HepG2 (cell line): Measurements from ENCODE around the gene FIBP. TPM values are rescaled to one million over a fixed set of nuclear protein-coding genes. Genes with fewer than 3 reads are reported as not detected.

Experiments
- ARID2 ChIP-seq: sonication (generic); formaldehyde crosslinking; IDR thresholded peaks from 2 replicates; pipeline ENCODE4 v1.8.1; 2022; ENCODE audit warnings: mild to moderate bottlenecking, missing genetic modification reagents, borderline replicate concordance
- ARNT ChIP-seq: fragments of 450-650 bp; IDR thresholded peaks from 2 replicates; pipeline ENCODE4 v1.6.1; 2017
- CBFB ChIP-seq: sonication (generic); formaldehyde crosslinking; IDR thresholded peaks from 2 replicates; pipeline ENCODE4 v1.4.0; 2020; ENCODE audit warnings: missing genetic modification reagents
- DMAP1 ChIP-seq: IDR thresholded peaks from 2 replicates; pipeline ENCODE4 v1.6.1; 2016
- MXD4 ChIP-seq: IDR thresholded peaks from 2 replicates; pipeline ENCODE4 v1.6.1; 2016; ENCODE audit warnings: mild to moderate bottlenecking, missing biosample characterization, missing genetic modification reagents
- NCOA1 ChIP-seq: sonication (generic); formaldehyde crosslinking; IDR thresholded peaks from 2 replicates; pipeline ENCODE4 v1.9.0; 2021; ENCODE audit warnings: missing genetic modification reagents
- NR1H2 ChIP-seq: sonication (generic); formaldehyde crosslinking; IDR thresholded peaks from 2 replicates; pipeline ENCODE4 v1.8.1; 2022; ENCODE audit warnings: low read depth, missing genetic modification reagents, borderline replicate concordance
- PCBP1 ChIP-seq: fragments of 200-400 bp; formaldehyde crosslinking; IDR thresholded peaks from 2 replicates; pipeline ENCODE4 v1.6.1; 2017; ENCODE audit warnings: mild to moderate bottlenecking, low read depth, low read length, borderline replicate concordance
- SKI ChIP-seq: fragments of 450-650 bp; IDR thresholded peaks from one replicate; pipeline ENCODE4 v1.6.1; 2018; ENCODE audit warnings: mild to moderate bottlenecking; ENCODE audit not compliant: partially characterized antibody
- SMAD3 ChIP-seq: sonication (generic); formaldehyde crosslinking; IDR thresholded peaks from 2 replicates; pipeline ENCODE4 v1.4.0; 2020; ENCODE audit warnings: missing genetic modification reagents
- SRSF4 ChIP-seq: fragments of 200-400 bp; formaldehyde crosslinking; IDR thresholded peaks from one replicate; pipeline ENCODE4 v1.6.1; 2018; ENCODE audit warnings: mild to moderate bottlenecking, low read depth, low read length, moderate library complexity; ENCODE audit not compliant: poor library complexity, severe bottlenecking
- TFAP4 ChIP-seq: sonication (generic); IDR thresholded peaks from 2 replicates; pipeline ENCODE4 v1.6.1; 2016; ENCODE audit warnings: low read depth, borderline replicate concordance
- UBTF ChIP-seq: sonication (generic); formaldehyde crosslinking; IDR thresholded peaks from 2 replicates; pipeline ENCODE4 v1.4.0; 2020; ENCODE audit warnings: mild to moderate bottlenecking, missing genetic modification reagents
- ZKSCAN5 ChIP-seq: sonication (generic); formaldehyde crosslinking; IDR thresholded peaks from 2 replicates; pipeline ENCODE4 v1.5.1; 2020; ENCODE audit warnings: mild to moderate bottlenecking, missing genetic modification reagents
- ZNF639 ChIP-seq: conservative IDR thresholded peaks from 2 replicates; pipeline ENCODE4 v1.6.1; 2018; ENCODE audit warnings: missing genetic modification reagents
- ZNF724P ChIP-seq: sonication (generic); formaldehyde crosslinking; IDR thresholded peaks from 2 replicates; pipeline ENCODE4 v1.8.0; 2022; ENCODE audit warnings: missing genetic modification reagents, borderline replicate concordance
- ZNF788 ChIP-seq: sonication (generic); formaldehyde crosslinking; IDR thresholded peaks from 2 replicates; pipeline ENCODE4 v1.5.0; 2020; ENCODE audit warnings: mild to moderate bottlenecking, missing genetic modification reagents, borderline replicate concordance
- ZNF790 ChIP-seq: sonication (generic); formaldehyde crosslinking; IDR thresholded peaks from 2 replicates; pipeline ENCODE4 v1.8.0; 2022; ENCODE audit warnings: missing genetic modification reagents, mild to moderate bottlenecking, borderline replicate concordance
- ZSCAN31 ChIP-seq: sonication (generic); formaldehyde crosslinking; IDR thresholded peaks from 2 replicates; pipeline ENCODE4 v1.5.0; 2020; ENCODE audit warnings: low read depth, mild to moderate bottlenecking, missing genetic modification reagents
- polyA plus RNA-seq, 8 experiments: library from polyadenylated mRNA; depleted of rRNA in 3 of 8; stranded (reverse) in 7 of 8; unstranded in 1 of 8; fragments of >200 nt; fragmentation: Illumina TruSeq in 4 of 8; extraction: Trizol in 4 of 8; gene quantifications; 2 replicates each; pipeline versions ENCODE4 v1.2.1 to v1.2.3, GENCODE V29; 2011 to 2016; ENCODE audit warnings: low read depth in 4 of 8, missing spikeins in 1 of 8, mixed read lengths in 1 of 8; ENCODE audit not compliant: insufficient read depth in 1 of 8
- total RNA-seq, 5 experiments: library from RNA; depleted of rRNA; stranded (reverse); fragments of >200 nt; fragmentation: Illumina TruSeq; extraction: Trizol; gene quantifications; 2 replicates each; pipeline ENCODE4 v1.2.3, GENCODE V29; 2016; ENCODE audit warnings: low read depth in 1 of 5
- TF ChIP-seq, protein P1 (sequence below): sonication (generic); formaldehyde crosslinking; IDR thresholded peaks from 2 replicates; pipeline ENCODE4 v1.5.1; 2020; ENCODE audit warnings: missing genetic modification reagents, mild to moderate bottlenecking, borderline replicate concordance
- TF ChIP-seq, protein P2 (sequence below): sonication (generic); formaldehyde crosslinking; IDR thresholded peaks from 2 replicates; pipeline ENCODE4 v1.4.0; 2020; ENCODE audit warnings: mild to moderate bottlenecking, missing genetic modification reagents
- TF ChIP-seq, protein P3 (sequence below): sonication (generic); formaldehyde crosslinking; IDR thresholded peaks from 2 replicates; pipeline ENCODE4 v1.5.0; 2020; ENCODE audit warnings: missing genetic modification reagents

FIBP gene
- total and polyA plus RNA-seq, 2 of the 13 experiments (the other 11 are each of a cell fraction or from before 2014, with no cell fraction given), result 42.9 to 62.1 TPM

DNA sequence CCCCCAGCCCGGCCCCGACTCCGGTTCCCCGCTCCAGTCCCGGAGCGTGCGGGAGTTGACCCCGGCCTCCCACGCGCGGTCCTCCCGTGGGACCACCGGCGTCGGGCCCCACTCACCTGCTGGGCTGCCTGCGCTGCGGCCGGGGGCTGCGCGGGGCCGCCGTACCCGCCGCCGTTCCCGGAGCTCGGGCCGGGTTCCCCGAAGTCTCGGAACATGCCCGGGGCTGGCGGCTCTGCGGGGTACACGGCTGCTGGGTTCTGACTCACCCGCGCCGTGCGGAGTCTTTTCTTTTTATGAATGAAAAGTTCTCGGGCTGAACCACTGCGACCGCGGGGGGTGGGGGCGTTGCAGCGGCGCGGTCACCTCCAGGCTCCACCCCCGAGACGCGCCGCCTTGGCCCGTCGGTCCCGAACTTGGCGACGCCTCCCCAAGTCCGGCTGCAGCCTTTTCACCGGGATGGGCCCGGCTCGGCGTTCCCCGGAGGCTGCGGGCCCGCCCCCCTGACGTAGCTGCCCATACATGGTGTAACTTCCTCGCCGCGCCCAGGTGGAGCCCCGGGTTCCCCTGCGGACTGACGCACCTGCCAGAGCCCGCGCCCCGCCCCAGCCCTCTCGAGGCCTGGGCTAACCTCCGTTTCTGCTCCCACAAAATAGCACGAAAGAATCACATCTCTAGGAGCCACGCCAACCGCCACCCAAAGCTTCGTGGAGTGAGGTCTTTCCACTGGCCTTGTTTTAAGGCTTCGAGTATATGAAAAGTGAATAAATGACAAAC lies 12.0 kb upstream of the FIBP start, which contains the start of gene FOSL1 (continued):
- TF ChIP-seq UBTF (CRISPR knock-in tag), result peak; percentile 50
- no peak for TF ChIP-seq DMAP1 (CRISPR knock-in tag)
- TF ChIP-seq ZKSCAN5, result no peak
- peak; percentile 51; the same call in 1 of the 2 replicates for TF ChIP-seq ZNF788 (CRISPR knock-in tag)
- TF ChIP-seq ZNF724P (CRISPR knock-in tag), result 0 out of 2 replicates have a peak, but pooled peaks have one; percentile 20
- TF ChIP-seq SMAD3 (CRISPR knock-in tag), result 0 out of 2 replicates have a peak, but pooled peaks have one; percentile 61
- TF ChIP-seq CBFB (CRISPR knock-in tag), result peak; percentile 50; the same call in 1 of the 2 replicates
- TF ChIP-seq, protein P1, sequence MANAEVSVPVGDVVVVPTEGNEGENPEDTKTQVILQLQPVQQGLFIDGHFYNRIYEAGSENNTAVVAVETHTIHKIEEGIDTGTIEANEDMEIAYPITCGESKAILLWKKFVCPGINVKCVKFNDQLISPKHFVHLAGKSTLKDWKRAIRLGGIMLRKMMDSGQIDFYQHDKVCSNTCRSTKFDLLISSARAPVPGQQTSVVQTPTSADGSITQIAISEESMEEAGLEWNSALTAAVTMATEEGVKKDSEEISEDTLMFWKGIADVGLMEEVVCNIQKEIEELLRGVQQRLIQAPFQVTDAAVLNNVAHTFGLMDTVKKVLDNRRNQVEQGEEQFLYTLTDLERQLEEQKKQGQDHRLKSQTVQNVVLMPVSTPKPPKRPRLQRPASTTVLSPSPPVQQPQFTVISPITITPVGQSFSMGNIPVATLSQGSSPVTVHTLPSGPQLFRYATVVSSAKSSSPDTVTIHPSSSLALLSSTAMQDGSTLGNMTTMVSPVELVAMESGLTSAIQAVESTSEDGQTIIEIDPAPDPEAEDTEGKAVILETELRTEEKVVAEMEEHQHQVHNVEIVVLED, result no peak
- peak; percentile 33; the same call in 1 of the 2 replicates for TF ChIP-seq PCBP1
- TF ChIP-seq NCOA1 (CRISPR knock-in tag), result no peak
- TF ChIP-seq NR1H2, result no peak
- TF ChIP-seq TFAP4, result peak; percentile 83; the same call in 1 of the 2 replicates
- TF ChIP-seq, protein P2, sequence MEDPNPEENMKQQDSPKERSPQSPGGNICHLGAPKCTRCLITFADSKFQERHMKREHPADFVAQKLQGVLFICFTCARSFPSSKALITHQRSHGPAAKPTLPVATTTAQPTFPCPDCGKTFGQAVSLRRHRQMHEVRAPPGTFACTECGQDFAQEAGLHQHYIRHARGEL (CRISPR knock-in tag), result no peak
- peak; percentile 49; the same call in 1 of the 2 replicates for TF ChIP-seq ZNF639 (CRISPR knock-in tag)
- TF ChIP-seq SKI, result peak; percentile 66
- TF ChIP-seq ARID2 (CRISPR knock-in tag), result no peak
- no peak for TF ChIP-seq ZNF790 (CRISPR knock-in tag)
- no peak for TF ChIP-seq SRSF4
- TF ChIP-seq ZSCAN31, result peak; percentile 39
- no peak for TF ChIP-seq ARNT
- TF ChIP-seq MXD4 (CRISPR knock-in tag), result peak; percentile 65; the same call in 1 of the 2 replicates
- TF ChIP-seq, protein P3, sequence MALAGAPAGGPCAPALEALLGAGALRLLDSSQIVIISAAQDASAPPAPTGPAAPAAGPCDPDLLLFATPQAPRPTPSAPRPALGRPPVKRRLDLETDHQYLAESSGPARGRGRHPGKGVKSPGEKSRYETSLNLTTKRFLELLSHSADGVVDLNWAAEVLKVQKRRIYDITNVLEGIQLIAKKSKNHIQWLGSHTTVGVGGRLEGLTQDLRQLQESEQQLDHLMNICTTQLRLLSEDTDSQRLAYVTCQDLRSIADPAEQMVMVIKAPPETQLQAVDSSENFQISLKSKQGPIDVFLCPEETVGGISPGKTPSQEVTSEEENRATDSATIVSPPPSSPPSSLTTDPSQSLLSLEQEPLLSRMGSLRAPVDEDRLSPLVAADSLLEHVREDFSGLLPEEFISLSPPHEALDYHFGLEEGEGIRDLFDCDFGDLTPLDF, result no peak
